HepG2 (cell line): ENCODE measurements around the gene MAPK8. TPM values are rescaled to one million over a fixed set of nuclear protein-coding genes. Genes with fewer than 3 reads are reported as not detected.

Source experiments
- ATAC-seq: fragments of 200-7000 bp; cut with Tn5 transposase; 3 replicates; pipeline ENCODE4 v1.9.1; 2020; ENCODE audit warnings: mild to moderate bottlenecking, moderate library complexity
- BruUV-seq: library from RNA; stranded (reverse); fragments of 400-500 nt; replicated peaks from 2 replicates; lab custom pipeline; 2021; lab: Mats Ljungman, UMichigan
- CTCF ChIA-PET: fragments of 300-600 bp; formaldehyde crosslinking; extraction: SDS; loops from one replicate; lab custom pipeline; 2021; ENCODE audit warnings: low total read pairs, inconsistent platforms, low intra/inter-chr PET ratio; lab: Yijun Ruan, JAX
- POLR2A ChIA-PET: fragments of 350-600 bp; sonication (Branson Sonifier 250); formaldehyde crosslinking; loops from one replicate; lab custom pipeline; 2020; ENCODE audit warnings: antibody characterized with exemption, inconsistent platforms; lab: Yijun Ruan, JAX
- DNase-seq: peaks from one replicate; pipeline ENCODE4 v3.0.0-alpha.2; 2015; ENCODE audit warnings: low spot score
- FAIRE-seq: peaks from 3 replicates; lab custom pipeline; 2011; peaks lifted over from hg19 to GRCh38; lab: Jason Lieb, UNC
- H2AFZ ChIP-seq: one replicate; pipeline ENCODE4 v1.6.1; 2011; ENCODE audit warnings: low read length, inconsistent platforms
- H3K27ac ChIP-seq: fragments of 300-600 bp; 3 replicates; pipeline ENCODE4 v1.8.0; 2011; ENCODE audit warnings: mixed run types, mild to moderate bottlenecking, mixed read lengths, low read length, inconsistent platforms; ENCODE audit not compliant: insufficient read depth; ENCODE audit errors: extremely low read length
- H3K27me3 ChIP-seq, 2 experiments: fragments of 200-600 bp in 1 of 2; 2 replicates in 1 of 2; 3 replicates in 1 of 2; pipeline versions ENCODE4 v1.6.0 to v1.8.0; 2011; ENCODE audit warnings: low read length in 2 of 2, mild to moderate bottlenecking in 2 of 2, moderate library complexity in 2 of 2, inconsistent platforms in 1 of 2; ENCODE audit not compliant: insufficient read depth in 2 of 2, control insufficient read depth in 1 of 2
- H3K36me3 ChIP-seq, 2 experiments: fragments of 200-600 bp in 1 of 2; replicated peaks in 1 of 2; 2 replicates in 1 of 2; 3 replicates in 1 of 2; pipeline versions ENCODE4 v1.5.1 to v1.8.0; 2011; ENCODE audit warnings: low read length in 2 of 2, inconsistent platforms in 1 of 2; ENCODE audit not compliant: insufficient read depth in 2 of 2, control insufficient read depth in 1 of 2
- H3K4me1 ChIP-seq: 2 replicates; pipeline ENCODE4 v1.5.1; 2012; ENCODE audit warnings: low read length, inconsistent platforms; ENCODE audit not compliant: insufficient read depth
- H3K4me2 ChIP-seq: 2 replicates; pipeline ENCODE4 v1.6.0; 2011; ENCODE audit warnings: low read depth, low read length, inconsistent platforms
- H3K4me3 ChIP-seq, 3 experiments: fragments of 200-600 bp in 1 of 3; sonication (generic), shearing (Covaris generic) in 1 of 3; replicated peaks in 1 of 3; 2 replicates each; pipeline ENCODE4 v1.5.1; 2011 to 2016; ENCODE audit warnings: low read length in 3 of 3, inconsistent platforms in 2 of 3, low read depth in 2 of 3, mild to moderate bottlenecking in 2 of 3, control low read depth in 1 of 3, mixed read lengths in 1 of 3; ENCODE audit not compliant: insufficient read depth in 1 of 3
- H3K79me2 ChIP-seq: one replicate; pipeline ENCODE4 v1.6.1; 2011; ENCODE audit warnings: low read length, inconsistent platforms; ENCODE audit not compliant: insufficient read depth
- H3K9ac ChIP-seq: 2 replicates; pipeline ENCODE4 v1.6.0; 2011; ENCODE audit warnings: mild to moderate bottlenecking, low read depth, low read length, inconsistent platforms; ENCODE audit not compliant: insufficient read depth
- H3K9me3 ChIP-seq: 2 replicates; pipeline ENCODE4 v1.5.1; 2012; ENCODE audit warnings: mild to moderate bottlenecking, low read length
- H4K20me1 ChIP-seq: 2 replicates; pipeline ENCODE4 v1.6.0; 2011; ENCODE audit warnings: inconsistent platforms, mild to moderate bottlenecking, low read length, moderate library complexity; ENCODE audit not compliant: insufficient read depth
- AKNA ChIP-seq: sonication (generic); formaldehyde crosslinking; IDR thresholded peaks from 2 replicates; pipeline ENCODE4 v1.4.0; 2020; ENCODE audit warnings: missing genetic modification reagents, borderline replicate concordance
- GZF1 ChIP-seq: sonication (generic); formaldehyde crosslinking; IDR thresholded peaks from 2 replicates; pipeline ENCODE4 v1.5.1; 2020; ENCODE audit warnings: mild to moderate bottlenecking, missing genetic modification reagents
- HNRNPK ChIP-seq: fragments of 200-400 bp; formaldehyde crosslinking; IDR thresholded peaks from 2 replicates; pipeline ENCODE4 v1.6.1; 2018; ENCODE audit warnings: low read length, low read depth, moderate library complexity, mild to moderate bottlenecking; ENCODE audit not compliant: poor library complexity, severe bottlenecking
- JARID2 ChIP-seq: sonication (generic); formaldehyde crosslinking; IDR thresholded peaks from 2 replicates; pipeline ENCODE4 v1.8.1; 2023; ENCODE audit warnings: missing genetic modification reagents, inconsistent platforms; ENCODE audit not compliant: insufficient replicate concordance
- MYC ChIP-seq: sonication (generic); formaldehyde crosslinking; IDR thresholded peaks from 2 replicates; pipeline ENCODE4 v1.9.0; 2021; ENCODE audit warnings: missing genetic modification reagents, borderline replicate concordance
- SIX1 ChIP-seq: sonication (generic); formaldehyde crosslinking; IDR thresholded peaks from 2 replicates; pipeline ENCODE4 v1.4.0; 2020; ENCODE audit warnings: missing genetic modification reagents, borderline replicate concordance
- U2AF2 ChIP-seq: fragments of 200-400 bp; formaldehyde crosslinking; IDR thresholded peaks from 2 replicates; pipeline ENCODE4 v1.6.1; 2017; ENCODE audit warnings: low read depth, mild to moderate bottlenecking, low read length
- ZC3H13 ChIP-seq: sonication (generic); formaldehyde crosslinking; IDR thresholded peaks from 2 replicates; pipeline ENCODE4 v1.8.1; 2023; ENCODE audit warnings: mild to moderate bottlenecking, missing genetic modification reagents, moderate library complexity
- ZNF317 ChIP-seq: sonication (generic); formaldehyde crosslinking; IDR thresholded peaks from 2 replicates; pipeline ENCODE4 v1.5.0; 2020; ENCODE audit warnings: mild to moderate bottlenecking, missing genetic modification reagents
- WGBS: methylation state at CpG from one replicate; pipeline ENCODE4 v1.1.6; 2017; ENCODE audit warnings: low lambda C conversion rate; 5-methylcytosine and 5-hydroxymethylcytosine counted together
- in situ Hi-C: cut with HindIII; loops from 2 replicates; pipeline ENCODE4 v1.10.0; 2017; ENCODE audit warnings: low pct_unique_long_range_greater_than_20kb; ENCODE audit not compliant: extremely low pct_ligation_motif_present
- intact Hi-C: fragments of 100-400 bp; cut with micrococcal nuclease; formaldehyde crosslinking; loops from one replicate; pipeline ENCODE4 v1.10.0; 2022; ENCODE audit not compliant: unreplicated experiment
- polyA plus RNA-seq, 8 experiments: library from polyadenylated mRNA; depleted of rRNA in 3 of 8; stranded (reverse) in 7 of 8; unstranded in 1 of 8; fragments of >200 nt; fragmentation: Illumina TruSeq in 4 of 8; extraction: Trizol in 4 of 8; gene quantifications; 2 replicates each; pipeline versions ENCODE4 v1.2.1 to v1.2.3, GENCODE V29; 2011 to 2016; ENCODE audit warnings: low read depth in 4 of 8, missing spikeins in 1 of 8, mixed read lengths in 1 of 8; ENCODE audit not compliant: insufficient read depth in 1 of 8
- total RNA-seq, 5 experiments: library from RNA; depleted of rRNA; stranded (reverse); fragments of >200 nt; fragmentation: Illumina TruSeq; extraction: Trizol; gene quantifications; 2 replicates each; pipeline ENCODE4 v1.2.3, GENCODE V29; 2016; ENCODE audit warnings: low read depth in 1 of 5
- TF ChIP-seq, protein P1 (sequence below): sonication (generic); formaldehyde crosslinking; IDR thresholded peaks from 2 replicates; pipeline ENCODE4 v1.8.0; 2022; ENCODE audit warnings: low read depth, missing genetic modification reagents

The MAPK8 gene
- total and polyA plus RNA-seq, 2 of the 13 experiments (the other 11 are each of a cell fraction or from before 2014, with no cell fraction given): 41.6 to 47.3 TPM

GRCh38 chr10:48411510-48411909 is 105.0 kb downstream of the MAPK8 start:
- no peaks in the 10 kb centered on the region for H3K27me3 ChIP-seq
- no peaks in the 10 kb centered on the region for H3K79me2 ChIP-seq
- no peak overlapping the region for H2AFZ ChIP-seq
- WGBS: 97% methylated on average over 2 of the region's 2 CpGs
- DNase-seq (no peak), ATAC-seq (no peak), FAIRE-seq (no peak)
- intact Hi-C loops (loop anchor here (10.0 kb wide), 1 partner anchor 47 kb away; no protein-coding TSS in a partner anchor), in situ Hi-C loops (no loop called here)
- H3K4me1 ChIP-seq: peaks cover 15% of the 10 kb centered on the region
- no TSS peak for BruUV-seq
- no peaks in the 10 kb centered on the region for H3K9me3 ChIP-seq
- ChIA-PET CTCF (no interaction called here), POLR2A (no interaction called here)
- no peak overlapping the region for H3K27ac ChIP-seq
- H3K36me3 ChIP-seq: peaks cover 0 to 22% of the 10 kb centered on the region in 2 experiments; a peak in 1 of 5 replicates
- no peak overlapping the region for H3K4me2 ChIP-seq
- H4K20me1 ChIP-seq: no peaks in the 10 kb centered on the region
- TF ChIP-seq GZF1 (no peak), ZC3H13 (CRISPR knock-in tag) (no peak), HNRNPK (peak; percentile 87), JARID2 (CRISPR knock-in tag) (no peak)
- TF ChIP-seq, protein P1, sequence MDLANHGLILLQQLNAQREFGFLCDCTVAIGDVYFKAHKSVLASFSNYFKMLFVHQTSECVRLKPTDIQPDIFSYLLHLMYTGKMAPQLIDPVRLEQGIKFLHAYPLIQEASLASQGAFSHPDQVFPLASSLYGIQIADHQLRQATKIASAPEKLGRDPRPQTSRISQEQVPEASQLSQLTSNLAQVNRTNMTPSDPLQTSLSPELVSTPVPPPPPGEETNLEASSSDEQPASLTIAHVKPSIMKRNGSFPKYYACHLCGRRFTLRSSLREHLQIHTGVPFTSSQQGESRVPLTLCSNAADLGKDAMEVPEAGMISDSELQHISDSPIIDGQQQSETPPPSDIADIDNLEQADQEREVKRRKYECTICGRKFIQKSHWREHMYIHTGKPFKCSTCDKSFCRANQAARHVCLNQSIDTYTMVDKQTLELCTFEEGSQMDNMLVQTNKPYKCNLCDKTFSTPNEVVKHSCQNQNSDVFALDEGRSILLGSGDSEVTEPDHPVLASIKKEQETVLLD: no peak
- H3K9ac ChIP-seq: no peak overlapping the region
- H3K4me3 ChIP-seq: no peak overlapping the region

DNA sequence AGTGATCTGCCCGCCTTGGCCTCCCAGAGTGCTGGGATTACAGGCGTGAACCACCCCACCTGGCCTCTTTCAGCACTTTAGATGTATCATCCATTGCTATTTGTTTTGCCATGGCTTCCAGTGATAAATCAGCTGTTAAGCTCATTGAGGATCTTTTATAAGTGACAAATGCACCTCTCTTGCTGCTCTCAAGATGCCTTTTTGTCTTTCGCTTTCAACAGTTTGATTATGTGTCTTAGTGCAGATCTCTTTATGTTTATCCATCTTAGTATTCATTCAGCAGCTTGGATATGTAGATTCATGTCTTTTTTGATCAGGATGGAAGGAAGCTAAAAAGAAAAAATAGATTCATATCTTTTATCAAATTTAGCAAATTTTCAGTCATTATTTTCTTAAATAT is 105.6 kb downstream of the MAPK8 start:
- WGBS: 93% methylated on average over 3 of the region's 3 CpGs
- BruUV-seq: no TSS peak
- ChIA-PET POLR2A (no interaction called here), CTCF (no interaction called here)
- Histone ChIP-seq H3K9me3 (no peaks in the 10 kb centered on the region), H3K27ac (no peak overlapping the region), H3K27me3 (no peaks in the 10 kb centered on the region), H3K9ac (no peak overlapping the region), H3K36me3 (peaks cover 0 to 22% of the 10 kb centered on the region in 2 experiments; a peak in 1 of 5 replicates), H3K79me2 (no peaks in the 10 kb centered on the region), H3K4me2 (no peak overlapping the region), H4K20me1 (no peaks in the 10 kb centered on the region), H3K4me1 (peaks cover 21% of the 10 kb centered on the region), H3K4me3 (no peak overlapping the region), H2AFZ (no peak overlapping the region)
- no peak for FAIRE-seq
- TF ChIP-seq ZNF317 (CRISPR knock-in tag): peak; percentile 96
- no peak for TF ChIP-seq MYC (CRISPR knock-in tag)
- no peak for TF ChIP-seq U2AF2
- no peak for TF ChIP-seq SIX1 (CRISPR knock-in tag)
- TF ChIP-seq AKNA (CRISPR knock-in tag): no peak
- intact Hi-C loops: loop anchor here (10.0 kb wide), 1 partner anchor 47 kb away; no protein-coding TSS in a partner anchor
- DNase-seq: no peak
- in situ Hi-C loops: no loop called here
- ATAC-seq: no peak
